GM12878 (cell line): ENCODE results near the gene STARD10. TPM values are rescaled to one million over a fixed set of nuclear protein-coding genes. Genes with fewer than 3 reads are reported as not detected.

Experiments used
- ATF3 ChIP-seq: IDR thresholded peaks from 2 replicates; pipeline ENCODE4 v1.6.1; 2011; ENCODE audit warnings: low read depth, mild to moderate bottlenecking, low read length, moderate library complexity, borderline replicate concordance; ENCODE audit errors: extremely low read depth
- ESRRA ChIP-seq: IDR thresholded peaks from 2 replicates; pipeline ENCODE4 v1.6.1; 2012; ENCODE audit warnings: mild to moderate bottlenecking, low read length, improper control_type of control experiment
- FOXM1 ChIP-seq: IDR thresholded peaks from 2 replicates; pipeline ENCODE4 v1.6.1; 2012; ENCODE audit warnings: low read depth, mild to moderate bottlenecking, inconsistent platforms, low read length, moderate library complexity
- GATAD2B ChIP-seq: fragments of 450-650 bp; conservative IDR thresholded peaks from 2 replicates; pipeline ENCODE4 v1.6.1; 2017; ENCODE audit warnings: low read depth, mild to moderate bottlenecking, moderate library complexity
- IKZF1 ChIP-seq: fragments of 450-650 bp; conservative IDR thresholded peaks from 2 replicates; pipeline ENCODE4 v1.6.1; 2017; ENCODE audit warnings: antibody characterized with exemption, mild to moderate bottlenecking
- MEF2A ChIP-seq: IDR thresholded peaks from 2 replicates; pipeline ENCODE4 v1.6.1; 2011; ENCODE audit warnings: low read depth, mild to moderate bottlenecking, low read length, moderate library complexity; ENCODE audit not compliant: insufficient read depth
- MTA2 ChIP-seq: fragments of 450-650 bp; IDR thresholded peaks from 2 replicates; pipeline ENCODE4 v1.6.1; 2016; ENCODE audit warnings: low read depth, mild to moderate bottlenecking, moderate library complexity
- MTA3 ChIP-seq: IDR thresholded peaks from 2 replicates; pipeline ENCODE4 v1.6.1; 2012; ENCODE audit warnings: low read length, inconsistent platforms, borderline replicate concordance
- PBX3 ChIP-seq: IDR thresholded peaks from 2 replicates; pipeline ENCODE4 v1.6.1; 2011; ENCODE audit warnings: mild to moderate bottlenecking, low read depth, low read length, moderate library complexity; ENCODE audit not compliant: insufficient replicate concordance
- POU2F2 ChIP-seq: IDR thresholded peaks from 3 replicates; pipeline ENCODE4 v1.6.1; 2011; ENCODE audit warnings: low read depth, mild to moderate bottlenecking, low read length, borderline replicate concordance
- RBBP5 ChIP-seq: fragments of 200-600 bp; sonication (generic); conservative IDR thresholded peaks from 2 replicates; pipeline ENCODE4 v1.6.1; 2016
- SPI1 ChIP-seq: IDR thresholded peaks from 2 replicates; pipeline ENCODE4 v1.6.1; 2011; ENCODE audit warnings: low read depth, mild to moderate bottlenecking, low read length, moderate library complexity, borderline replicate concordance; ENCODE audit not compliant: insufficient read depth
- TCF12 ChIP-seq: IDR thresholded peaks from 2 replicates; pipeline ENCODE4 v1.6.1; 2011; ENCODE audit warnings: low read depth, mild to moderate bottlenecking, low read length
- TCF3 ChIP-seq: IDR thresholded peaks from 2 replicates; pipeline ENCODE4 v1.6.1; 2012; ENCODE audit warnings: low read depth, mild to moderate bottlenecking, low read length, borderline replicate concordance; ENCODE audit not compliant: insufficient read depth
- YY1 ChIP-seq: IDR thresholded peaks from 2 replicates; pipeline ENCODE4 v1.6.1; 2011; ENCODE audit warnings: low read depth, mild to moderate bottlenecking, low read length
- ZBTB4 ChIP-seq: fragments of 450-650 bp; formaldehyde crosslinking; IDR thresholded peaks from 2 replicates; pipeline ENCODE4 v1.4.0; 2022; ENCODE audit warnings: mild to moderate bottlenecking, moderate library complexity
- ZNF24 ChIP-seq: fragments of 450-650 bp; IDR thresholded peaks from 2 replicates; pipeline ENCODE4 v1.6.1; 2017; ENCODE audit warnings: antibody characterized with exemption, mild to moderate bottlenecking
- ZNF274 ChIP-seq: IDR thresholded peaks from one replicate; pipeline ENCODE4 v1.8.0; 2011; ENCODE audit not compliant: insufficient read length, insufficient read depth
- polyA plus RNA-seq, 11 experiments: library from polyadenylated mRNA; depleted of rRNA in 4 of 11; unstranded in 6 of 11; stranded (reverse) in 5 of 11; fragments of >200 nt; fragmentation: Nextera tagmentation in 4 of 11; fragmentation: Illumina TruSeq in 1 of 11; extraction: Ambion mirVana in 4 of 11; extraction: Trizol in 1 of 11; gene quantifications; 1 replicate in 1 of 11; 2 replicates in 10 of 11; pipeline versions ENCODE4 v1.2.1 to v1.2.3, GENCODE V29; 2011 to 2016; ENCODE audit warnings: inconsistent platforms in 2 of 11, missing spikeins in 2 of 11, low read depth in 1 of 11
- total RNA-seq, 4 experiments: library from RNA; depleted of rRNA in 3 of 4; stranded (reverse); fragments of >200 nt in 3 of 4; fragmentation: Illumina TruSeq in 1 of 4; extraction: Trizol in 1 of 4; gene quantifications; 2 replicates each; pipeline versions ENCODE4 v1.2.1 to v1.2.3, GENCODE V29; 2013 to 2021
- TF ChIP-seq, protein P1 (sequence below): IDR thresholded peaks from 2 replicates; pipeline ENCODE4 v1.6.1; 2012; ENCODE audit warnings: improper control_type of control experiment, low read depth, low read length; ENCODE audit not compliant: insufficient replicate concordance

The STARD10 gene
- total and polyA plus RNA-seq, 10 of the 15 experiments (the other 5 are each of a cell fraction or from before 2014, with no cell fraction given): 0.15 to 43.2 (median 23.1) TPM

DNA sequence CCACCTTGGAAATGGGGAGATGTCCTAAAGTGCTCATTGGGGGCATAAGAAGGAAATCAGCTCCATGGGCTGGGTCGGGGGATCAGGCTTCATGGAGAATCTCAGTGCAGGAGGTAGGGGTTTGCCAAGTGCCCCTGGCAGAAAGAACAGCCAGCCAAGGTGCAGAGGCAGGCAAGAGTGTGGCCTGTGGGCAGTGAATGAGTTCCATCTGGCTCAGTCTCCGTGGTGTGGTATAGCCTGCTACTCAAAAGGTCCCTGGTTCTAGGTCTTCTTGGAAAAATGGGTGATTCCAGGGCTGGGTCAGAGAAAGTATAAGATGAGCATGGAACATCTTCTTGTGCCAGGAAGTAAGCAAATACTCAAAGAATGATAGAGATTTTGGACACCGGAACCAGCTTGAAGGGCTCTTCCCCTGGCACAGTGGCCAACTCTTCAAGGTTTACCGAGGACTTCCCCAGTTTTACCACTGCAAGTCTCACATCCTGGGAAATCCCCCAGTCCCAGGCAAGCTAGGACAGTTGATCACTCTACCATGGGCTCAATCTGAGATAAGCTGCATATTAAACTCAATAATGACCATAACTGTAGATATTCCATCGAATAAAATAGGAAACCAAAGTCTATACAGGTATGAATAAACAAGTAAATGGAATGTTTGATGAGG lies 31.1 kb downstream of the STARD10 start (continued):
- TF ChIP-seq TCF3 (0 out of 2 replicates have a peak, but pooled peaks have one; percentile 4), PBX3 (no peak), MEF2A (no peak), RBBP5 (no peak), IKZF1 (peak; percentile 63), SPI1 (peak; percentile 39; the same call in 1 of the 2 replicates), ESRRA (no peak), ATF3 (no peak), TCF12 (0 out of 2 replicates have a peak, but pooled peaks have one; percentile 11), ZNF274 (no peak), FOXM1 (0 out of 2 replicates have a peak, but pooled peaks have one; percentile 34), MTA3 (no peak), GATAD2B (no peak; the same call in 1 of the 2 replicates), YY1 (no peak), ZNF24 (no peak), ZBTB4 (CRISPR knock-in tag) (no peak), MTA2 (no peak), POU2F2 (0 out of 3 replicates have a peak, but pooled peaks have one; percentile 9)
- TF ChIP-seq, protein P1, sequence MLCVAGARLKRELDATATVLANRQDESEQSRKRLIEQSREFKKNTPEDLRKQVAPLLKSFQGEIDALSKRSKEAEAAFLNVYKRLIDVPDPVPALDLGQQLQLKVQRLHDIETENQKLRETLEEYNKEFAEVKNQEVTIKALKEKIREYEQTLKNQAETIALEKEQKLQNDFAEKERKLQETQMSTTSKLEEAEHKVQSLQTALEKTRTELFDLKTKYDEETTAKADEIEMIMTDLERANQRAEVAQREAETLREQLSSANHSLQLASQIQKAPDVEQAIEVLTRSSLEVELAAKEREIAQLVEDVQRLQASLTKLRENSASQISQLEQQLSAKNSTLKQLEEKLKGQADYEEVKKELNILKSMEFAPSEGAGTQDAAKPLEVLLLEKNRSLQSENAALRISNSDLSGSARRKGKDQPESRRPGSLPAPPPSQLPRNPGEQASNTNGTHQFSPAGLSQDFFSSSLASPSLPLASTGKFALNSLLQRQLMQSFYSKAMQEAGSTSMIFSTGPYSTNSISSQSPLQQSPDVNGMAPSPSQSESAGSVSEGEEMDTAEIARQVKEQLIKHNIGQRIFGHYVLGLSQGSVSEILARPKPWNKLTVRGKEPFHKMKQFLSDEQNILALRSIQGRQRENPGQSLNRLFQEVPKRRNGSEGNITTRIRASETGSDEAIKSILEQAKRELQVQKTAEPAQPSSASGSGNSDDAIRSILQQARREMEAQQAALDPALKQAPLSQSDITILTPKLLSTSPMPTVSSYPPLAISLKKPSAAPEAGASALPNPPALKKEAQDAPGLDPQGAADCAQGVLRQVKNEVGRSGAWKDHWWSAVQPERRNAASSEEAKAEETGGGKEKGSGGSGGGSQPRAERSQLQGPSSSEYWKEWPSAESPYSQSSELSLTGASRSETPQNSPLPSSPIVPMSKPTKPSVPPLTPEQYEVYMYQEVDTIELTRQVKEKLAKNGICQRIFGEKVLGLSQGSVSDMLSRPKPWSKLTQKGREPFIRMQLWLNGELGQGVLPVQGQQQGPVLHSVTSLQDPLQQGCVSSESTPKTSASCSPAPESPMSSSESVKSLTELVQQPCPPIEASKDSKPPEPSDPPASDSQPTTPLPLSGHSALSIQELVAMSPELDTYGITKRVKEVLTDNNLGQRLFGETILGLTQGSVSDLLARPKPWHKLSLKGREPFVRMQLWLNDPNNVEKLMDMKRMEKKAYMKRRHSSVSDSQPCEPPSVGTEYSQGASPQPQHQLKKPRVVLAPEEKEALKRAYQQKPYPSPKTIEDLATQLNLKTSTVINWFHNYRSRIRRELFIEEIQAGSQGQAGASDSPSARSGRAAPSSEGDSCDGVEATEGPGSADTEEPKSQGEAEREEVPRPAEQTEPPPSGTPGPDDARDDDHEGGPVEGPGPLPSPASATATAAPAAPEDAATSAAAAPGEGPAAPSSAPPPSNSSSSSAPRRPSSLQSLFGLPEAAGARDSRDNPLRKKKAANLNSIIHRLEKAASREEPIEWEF: no peak
